Endothelial cell of umbilical vein (primary cell): ENCODE measurements around the gene PITX2. TPM values are rescaled to one million over a fixed set of nuclear protein-coding genes. Genes with fewer than 3 reads are reported as not detected.

Experiments used
- BruUV-seq: library from RNA; stranded (reverse); fragments of 400-500 nt; replicated peaks from 2 replicates; lab custom pipeline; 2021; lab: Mats Ljungman, UMichigan
- CTCF ChIA-PET: fragments of 300-600, 350-600 bp; sonication (Branson Sonifier 250); formaldehyde crosslinking; loops from one replicate; lab custom pipeline; 2021; ENCODE audit warnings: antibody characterized with exemption, inconsistent platforms; lab: Charles Lee
- POLR2A ChIA-PET: fragments of 300-600, 350-600 bp; sonication (Branson Sonifier 250); formaldehyde crosslinking; loops from one replicate; lab custom pipeline; 2021; ENCODE audit warnings: antibody characterized with exemption, inconsistent platforms; lab: Charles Lee
- DNase-seq: peaks from one replicate; pipeline ENCODE4 v3.0.0-alpha.2; 2011; ENCODE audit warnings: low read depth, low spot score
- FAIRE-seq: peaks from 2 replicates; lab custom pipeline; 2011; peaks lifted over from hg19 to GRCh38; lab: Jason Lieb, UNC
- H2AFZ ChIP-seq: 2 replicates; pipeline ENCODE4 v1.6.0; 2012; ENCODE audit warnings: low read depth, low read length, control low read depth, inconsistent platforms
- H3K27ac ChIP-seq: 2 replicates; pipeline ENCODE4 v1.5.1; 2011; ENCODE audit warnings: low read depth, mild to moderate bottlenecking, control low read depth, low read length, moderate library complexity; ENCODE audit not compliant: insufficient read depth
- H3K27me3 ChIP-seq, 2 experiments: 2 replicates each; pipeline versions ENCODE4 v1.6.0 to v1.6.1; 2011; ENCODE audit warnings: low read length in 2 of 2, mixed read lengths in 1 of 2; ENCODE audit not compliant: control insufficient read depth in 2 of 2, insufficient read depth in 2 of 2
- H3K36me3 ChIP-seq, 2 experiments: 2 replicates in 1 of 2; 3 replicates in 1 of 2; pipeline ENCODE4 v1.5.1; 2011; ENCODE audit warnings: low read length in 2 of 2, mild to moderate bottlenecking in 1 of 2, moderate library complexity in 1 of 2; ENCODE audit not compliant: control insufficient read depth in 2 of 2, insufficient read depth in 2 of 2; ENCODE audit errors: extremely low read depth in 1 of 2
- H3K4me1 ChIP-seq: 3 replicates; pipeline ENCODE4 v1.5.1; 2011; ENCODE audit warnings: mild to moderate bottlenecking, low read length; ENCODE audit not compliant: control insufficient read depth, insufficient read depth; ENCODE audit errors: extremely low read depth
- H3K4me2 ChIP-seq: 2 replicates; pipeline ENCODE4 v1.6.1; 2011; ENCODE audit warnings: low read length, control low read depth, mixed read lengths; ENCODE audit not compliant: insufficient read depth
- H3K4me3 ChIP-seq, 3 experiments: fragments of 200-600 bp in 1 of 3; sonication (generic), shearing (Covaris generic) in 1 of 3; replicated peaks in 1 of 3; 2 replicates each; pipeline ENCODE4 v1.5.1; 2011 to 2016; ENCODE audit warnings: control low read depth in 3 of 3, low read length in 3 of 3, mild to moderate bottlenecking in 2 of 3, inconsistent platforms in 1 of 3, low read depth in 1 of 3, moderate library complexity in 1 of 3; ENCODE audit not compliant: insufficient read depth in 1 of 3
- H3K79me2 ChIP-seq: 2 replicates; pipeline ENCODE4 v1.6.0; 2012; ENCODE audit warnings: low read length, inconsistent platforms; ENCODE audit not compliant: control insufficient read depth, insufficient read depth
- H3K9ac ChIP-seq: replicated peaks from 2 replicates; pipeline ENCODE3; 2011; ENCODE audit warnings: low read length, control low read depth; ENCODE audit not compliant: insufficient read depth; ENCODE audit errors: extremely low read depth
- H3K9me1 ChIP-seq: replicated peaks from 3 replicates; pipeline ENCODE4 v1.6.0; 2011; ENCODE audit warnings: mild to moderate bottlenecking, low read length; ENCODE audit not compliant: control insufficient read depth, insufficient read depth; ENCODE audit errors: extremely low read depth
- H3K9me3 ChIP-seq: replicated peaks from 2 replicates; pipeline ENCODE4 v1.5.1; 2012; ENCODE audit warnings: low read length, inconsistent platforms; ENCODE audit not compliant: control insufficient read depth, insufficient read depth
- H4K20me1 ChIP-seq: replicated peaks from 2 replicates; pipeline ENCODE3; 2011; ENCODE audit warnings: mild to moderate bottlenecking, low read length; ENCODE audit not compliant: control insufficient read depth, insufficient read depth; ENCODE audit errors: extremely low read depth
- CTCF ChIP-seq, 2 donors: IDR thresholded peaks; 1 replicate in 1 of 2; 2 replicates in 1 of 2; pipeline ENCODE4 v1.5.1; 2011; ENCODE audit warnings: low read length in 2 of 2, mild to moderate bottlenecking in 2 of 2, moderate library complexity in 2 of 2, control low read depth in 1 of 2, inconsistent platforms in 1 of 2, low read depth in 1 of 2; ENCODE audit not compliant: insufficient read depth in 1 of 2; ENCODE audit errors: extremely low read depth in 1 of 2
- EZH2 ChIP-seq: IDR thresholded peaks from 2 replicates; pipeline ENCODE4 v1.6.1; 2012; ENCODE audit warnings: borderline replicate concordance, low read depth, mild to moderate bottlenecking, moderate library complexity, low read length, inconsistent platforms; ENCODE audit not compliant: severe bottlenecking
- FOS ChIP-seq: IDR thresholded peaks from 2 replicates; pipeline ENCODE4 v1.6.1; 2011; ENCODE audit warnings: mild to moderate bottlenecking, low read length, moderate library complexity, borderline replicate concordance; ENCODE audit not compliant: insufficient read depth
- GATA2 ChIP-seq: IDR thresholded peaks from 2 replicates; pipeline ENCODE4 v1.7.0; 2011; ENCODE audit warnings: low read depth, mild to moderate bottlenecking, moderate library complexity, mixed read lengths, low read length; ENCODE audit not compliant: insufficient read length, insufficient read depth
- JUN ChIP-seq: IDR thresholded peaks from 2 replicates; pipeline ENCODE4 v1.6.1; 2011; ENCODE audit warnings: borderline replicate concordance, low read depth; ENCODE audit not compliant: insufficient read length, insufficient read depth
- MAX ChIP-seq: IDR thresholded peaks from 2 replicates; pipeline ENCODE4 v1.6.1; 2011; ENCODE audit not compliant: insufficient read depth, insufficient read length
- MYC ChIP-seq: IDR thresholded peaks from one replicate; pipeline ENCODE4 v1.6.1; 2011; ENCODE audit warnings: mild to moderate bottlenecking, low read depth, low read length
- POLR2A ChIP-seq: IDR thresholded peaks from 2 replicates; pipeline ENCODE4 v1.6.1; 2012; ENCODE audit warnings: low read depth, mild to moderate bottlenecking, control low read depth, low read length
- POLR2AphosphoS5 ChIP-seq: IDR thresholded peaks from 2 replicates; pipeline ENCODE4 v1.6.1; 2012; ENCODE audit warnings: low read depth, mild to moderate bottlenecking, control low read depth, low read length, moderate library complexity; ENCODE audit not compliant: insufficient read depth
- dilution Hi-C: fragments of 300-500 bp; cut with MboI; formaldehyde crosslinking; loops from one replicate; pipeline ENCODE4 v1.15.0; 2019; ENCODE audit warnings: low sequenced_read_pairs; ENCODE audit not compliant: extremely low pct_ligation_motif_present
- intact Hi-C: fragments of 100-400 bp; cut with micrococcal nuclease; formaldehyde crosslinking; loops from one replicate; pipeline ENCODE4 v1.10.0; 2022
- polyA plus RNA-seq, 4 experiments: library from polyadenylated mRNA; depleted of rRNA in 3 of 4; stranded (reverse) in 3 of 4; unstranded in 1 of 4; fragments of >200 nt; gene quantifications; 2 replicates each; pipeline versions ENCODE4 v1.2.1 to v1.2.3, GENCODE V29; 2011 to 2012; ENCODE audit warnings: missing spikeins in 1 of 4
- total RNA-seq: library from RNA; stranded (reverse); gene quantifications from 2 replicates; pipeline ENCODE4 v1.2.3, GENCODE V29; 2021

Gene PITX2
- total and polyA plus RNA-seq, 2 donors (not counting 3 experiments of a cell fraction or from before 2014, with no cell fraction given): 0.04 to 0.31 TPM

- Histone ChIP-seq H3K9ac (no peak overlapping the region), H3K9me3 (no peaks in the 10 kb centered on the region), H2AFZ (no peak overlapping the region), H3K4me2 (no peak overlapping the region), H3K79me2 (no peaks in the 10 kb centered on the region), H3K9me1 (no peaks in the 10 kb centered on the region), H3K27ac (no peak overlapping the region), H3K4me1 (no peaks in the 10 kb centered on the region), H3K4me3 (no peak overlapping the region), H4K20me1 (no peaks in the 10 kb centered on the region), H3K36me3 (no peaks in the 10 kb centered on the region), H3K27me3 (peaks cover 2 to 5% of the 10 kb centered on the region in 2 experiments)
- DNase-seq (no peak), FAIRE-seq (no peak)
- CTCF ChIA-PET: no interaction called here
- no peak for TF ChIP-seq JUN
- no peak for TF ChIP-seq MYC
- TF ChIP-seq EZH2: no peak
- TF ChIP-seq FOS: no peak
- TF ChIP-seq POLR2A: no peak
- no peak for TF ChIP-seq MAX
- no peak for TF ChIP-seq GATA2
- TF ChIP-seq POLR2AphosphoS5: no peak
- no peak for TF ChIP-seq CTCF (IDR thresholded peaks at IDR 0.05; ENCODE audit: extremely low read depth in 1 of 2, insufficient read depth in 1 of 2, low read depth in 1 of 2, low read length in 2 of 2)
- POLR2A ChIA-PET: no interaction called here
- no TSS peak for BruUV-seq
- intact Hi-C loops (no loop called here), dilution Hi-C loops (no loop called here)
These were observed 31.4 kb upstream of the PITX2 start for GRCh38 chr4:110654254-110654635.
